Transverse colon (tissue), 4 donors: Measurements from ENCODE around the gene ZNF254.
"Not testable (repeated sequence)": the region's sequence is repeated elsewhere in the genome, so short reads cannot be mapped to it uniquely, and the experiment has no call there.

ENCODE experiments used
- EP300 ChIP-seq: sonication (generic); formaldehyde crosslinking; IDR thresholded peaks from one replicate; pipeline ENCODE4 v1.6.1; 2017; ENCODE audit warnings: antibody characterized with exemption, low read depth
- POLR2A ChIP-seq: fragments of 450-650 bp; IDR thresholded peaks from one replicate; pipeline ENCODE4 v1.6.1; 2016; ENCODE audit warnings: antibody characterized with exemption, mild to moderate bottlenecking, moderate library complexity
- POLR2AphosphoS5 ChIP-seq, 3 donors: sonication (generic); formaldehyde crosslinking; IDR thresholded peaks; one replicate each; pipeline ENCODE4 v1.6.1; 2016; ENCODE audit warnings: antibody characterized with exemption in 3 of 3
- TF ChIP-seq, protein P1 (sequence below), 5 experiments: fragments of 200-600 bp in 3 of 5; fragments of 450-650 bp in 2 of 5; sonication (generic) in 3 of 5; IDR thresholded peaks; 1 replicate in 2 of 5; 2 replicates in 3 of 5; pipeline ENCODE4 v1.5.1; 2016 to 2017; ENCODE audit warnings: antibody characterized with exemption in 5 of 5, inconsistent platforms in 3 of 5, mild to moderate bottlenecking in 2 of 5, moderate library complexity in 1 of 5

DNA sequence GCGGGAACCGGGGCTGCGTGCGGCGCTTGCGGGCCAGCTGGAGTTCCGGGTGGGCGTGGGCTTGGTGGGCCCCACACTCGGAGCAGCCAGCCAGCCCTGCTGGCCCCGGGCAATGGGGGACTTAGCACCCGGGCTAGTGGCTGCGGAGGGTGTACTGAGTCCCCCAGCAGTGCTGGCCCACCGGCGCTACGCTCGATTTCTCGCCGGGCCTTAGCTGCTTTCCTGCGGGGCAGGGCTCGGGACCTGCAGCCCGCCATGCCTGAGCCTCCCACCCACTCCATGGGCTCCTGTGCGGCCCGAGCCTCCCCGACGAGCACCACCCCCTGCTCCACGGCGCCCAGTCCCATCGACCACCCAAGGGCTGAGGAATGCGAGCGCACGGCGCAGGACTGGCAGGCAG, 45.7 kb upstream of the ZNF254 start:
- TF ChIP-seq, protein P1, sequence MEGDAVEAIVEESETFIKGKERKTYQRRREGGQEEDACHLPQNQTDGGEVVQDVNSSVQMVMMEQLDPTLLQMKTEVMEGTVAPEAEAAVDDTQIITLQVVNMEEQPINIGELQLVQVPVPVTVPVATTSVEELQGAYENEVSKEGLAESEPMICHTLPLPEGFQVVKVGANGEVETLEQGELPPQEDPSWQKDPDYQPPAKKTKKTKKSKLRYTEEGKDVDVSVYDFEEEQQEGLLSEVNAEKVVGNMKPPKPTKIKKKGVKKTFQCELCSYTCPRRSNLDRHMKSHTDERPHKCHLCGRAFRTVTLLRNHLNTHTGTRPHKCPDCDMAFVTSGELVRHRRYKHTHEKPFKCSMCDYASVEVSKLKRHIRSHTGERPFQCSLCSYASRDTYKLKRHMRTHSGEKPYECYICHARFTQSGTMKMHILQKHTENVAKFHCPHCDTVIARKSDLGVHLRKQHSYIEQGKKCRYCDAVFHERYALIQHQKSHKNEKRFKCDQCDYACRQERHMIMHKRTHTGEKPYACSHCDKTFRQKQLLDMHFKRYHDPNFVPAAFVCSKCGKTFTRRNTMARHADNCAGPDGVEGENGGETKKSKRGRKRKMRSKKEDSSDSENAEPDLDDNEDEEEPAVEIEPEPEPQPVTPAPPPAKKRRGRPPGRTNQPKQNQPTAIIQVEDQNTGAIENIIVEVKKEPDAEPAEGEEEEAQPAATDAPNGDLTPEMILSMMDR (IDR thresholded peaks at IDR 0.05) = not testable (repeated sequence)
- TF ChIP-seq POLR2A; POLR2AphosphoS5 (IDR thresholded peaks at IDR 0.05); EP300: not testable (repeated sequence)
